ENCODE results near the gene SYT1. TPM values are rescaled to one million over a fixed set of nuclear protein-coding genes. Genes with fewer than 3 reads are reported as not detected.

The SYT1 gene
- total and polyA plus RNA-seq, 4 donors: 0.53 to 0.84 (median 0.64) TPM

DNA sequence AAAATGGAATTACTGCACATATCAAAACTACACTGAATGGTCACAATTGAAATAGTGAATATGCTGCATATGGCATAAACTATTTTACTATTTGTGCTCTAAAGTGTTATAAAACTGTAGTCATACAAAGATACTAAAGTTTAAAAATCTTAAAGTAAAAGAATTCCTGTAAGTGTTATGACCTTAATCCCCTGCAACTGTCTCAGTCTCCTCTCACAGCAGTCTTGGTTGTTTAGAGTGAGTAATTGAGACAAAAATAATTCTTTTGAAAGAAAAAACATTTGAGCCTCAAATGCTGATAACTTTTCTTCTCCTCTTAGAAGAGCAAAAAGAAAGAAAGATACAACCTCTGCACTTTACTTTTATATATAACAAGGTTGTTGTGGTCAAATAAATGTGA lies 99.9 kb downstream of the SYT1 start:
- Histone ChIP-seq H3K27me3 (ENCODE audit: control insufficient read depth in 4 of 4, insufficient read depth in 4 of 4, low read length in 3 of 4) (no peaks in the 10 kb centered on the region), H3K9ac (ENCODE audit: low read depth in 1 of 2, low read length in 2 of 2) (no peak overlapping the region), H3K9me3 (ENCODE audit: control insufficient read depth in 4 of 4, low read length in 3 of 4) (no peaks in the 10 kb centered on the region), H3K4me3 (ENCODE audit: low read depth in 1 of 3, low read length in 3 of 3) (no peak overlapping the region), H3K36me3 (ENCODE audit: control insufficient read depth in 4 of 4, insufficient read depth in 3 of 4, low read depth in 1 of 4, low read length in 3 of 4) (no peaks in the 10 kb centered on the region), H3K4me1 (ENCODE audit: control insufficient read depth in 4 of 4, insufficient read depth in 4 of 4, low read length in 3 of 4) (no peaks in the 10 kb centered on the region), H3K27ac (ENCODE audit: low read depth in 1 of 2, low read length in 2 of 2) (no peak overlapping the region)
- no peak for TF ChIP-seq FOXA2 (IDR thresholded peaks at IDR 0.05)
- no peak for TF ChIP-seq NR2F2 (IDR thresholded peaks at IDR 0.05)
- TF ChIP-seq REST (IDR thresholded peaks at IDR 0.05): no peak
- no peak for TF ChIP-seq CTCF (IDR thresholded peaks at IDR 0.05; ENCODE audit: low read depth, low read length, missing input control)
- no peak for TF ChIP-seq HNF4G (IDR thresholded peaks at IDR 0.05)
- TF ChIP-seq, protein P1, sequence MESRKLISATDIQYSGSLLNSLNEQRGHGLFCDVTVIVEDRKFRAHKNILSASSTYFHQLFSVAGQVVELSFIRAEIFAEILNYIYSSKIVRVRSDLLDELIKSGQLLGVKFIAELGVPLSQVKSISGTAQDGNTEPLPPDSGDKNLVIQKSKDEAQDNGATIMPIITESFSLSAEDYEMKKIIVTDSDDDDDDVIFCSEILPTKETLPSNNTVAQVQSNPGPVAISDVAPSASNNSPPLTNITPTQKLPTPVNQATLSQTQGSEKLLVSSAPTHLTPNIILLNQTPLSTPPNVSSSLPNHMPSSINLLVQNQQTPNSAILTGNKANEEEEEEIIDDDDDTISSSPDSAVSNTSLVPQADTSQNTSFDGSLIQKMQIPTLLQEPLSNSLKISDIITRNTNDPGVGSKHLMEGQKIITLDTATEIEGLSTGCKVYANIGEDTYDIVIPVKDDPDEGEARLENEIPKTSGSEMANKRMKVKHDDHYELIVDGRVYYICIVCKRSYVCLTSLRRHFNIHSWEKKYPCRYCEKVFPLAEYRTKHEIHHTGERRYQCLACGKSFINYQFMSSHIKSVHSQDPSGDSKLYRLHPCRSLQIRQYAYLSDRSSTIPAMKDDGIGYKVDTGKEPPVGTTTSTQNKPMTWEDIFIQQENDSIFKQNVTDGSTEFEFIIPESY (IDR thresholded peaks at IDR 0.05): no peak
- no peak for TF ChIP-seq FOXA1 (IDR thresholded peaks at IDR 0.05)
- TF ChIP-seq TAF1 (conservative IDR thresholded peaks at IDR 0.05): no peak
- DNase-seq (ENCODE audit: low spot score): no peak

DNA sequence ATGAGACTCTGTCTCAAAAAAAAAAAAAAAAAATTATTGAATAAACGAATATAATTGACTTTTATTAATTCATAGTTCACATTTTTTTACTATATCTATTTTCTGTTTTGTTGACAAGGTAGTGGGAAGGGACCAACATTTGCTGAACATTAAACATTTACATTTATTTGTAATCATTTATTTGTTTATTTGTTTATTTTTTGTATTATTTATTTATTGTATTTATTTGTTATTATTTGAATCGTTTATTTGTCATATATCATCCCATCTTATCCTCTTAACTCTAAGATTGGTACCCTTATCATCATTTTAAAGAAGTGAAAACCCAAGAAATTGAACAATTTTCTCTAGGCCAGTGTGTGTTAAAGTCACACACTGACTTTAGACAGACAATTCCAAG lies 101.5 kb downstream of the SYT1 start:
- Histone ChIP-seq H3K4me1 (ENCODE audit: control insufficient read depth in 4 of 4, insufficient read depth in 4 of 4, low read length in 3 of 4) (no peaks in the 10 kb centered on the region), H3K27ac (ENCODE audit: low read depth in 1 of 2, low read length in 2 of 2) (no peak overlapping the region), H3K9ac (ENCODE audit: low read depth in 1 of 2, low read length in 2 of 2) (no peak overlapping the region), H3K27me3 (ENCODE audit: control insufficient read depth in 4 of 4, insufficient read depth in 4 of 4, low read length in 3 of 4) (no peaks in the 10 kb centered on the region), H3K36me3 (ENCODE audit: control insufficient read depth in 4 of 4, insufficient read depth in 3 of 4, low read depth in 1 of 4, low read length in 3 of 4) (no peaks in the 10 kb centered on the region), H3K9me3 (ENCODE audit: control insufficient read depth in 4 of 4, low read length in 3 of 4) (no peaks in the 10 kb centered on the region), H3K4me3 (ENCODE audit: low read depth in 1 of 3, low read length in 3 of 3) (no peak overlapping the region)
- WGBS: 58% methylated on average over 2 of the region's 2 CpGs
- no peak for DNase-seq (ENCODE audit: low spot score)
- no peak for TF ChIP-seq HNF4A (conservative IDR thresholded peaks at IDR 0.05)
- TF ChIP-seq RAD21 (IDR thresholded peaks at IDR 0.05): no peak
- TF ChIP-seq FOXA1 (IDR thresholded peaks at IDR 0.05): no peak
- no peak for TF ChIP-seq RXRA (IDR thresholded peaks at IDR 0.05)
- TF ChIP-seq SP1 (IDR thresholded peaks at IDR 0.05): no peak
- TF ChIP-seq, protein P2, sequence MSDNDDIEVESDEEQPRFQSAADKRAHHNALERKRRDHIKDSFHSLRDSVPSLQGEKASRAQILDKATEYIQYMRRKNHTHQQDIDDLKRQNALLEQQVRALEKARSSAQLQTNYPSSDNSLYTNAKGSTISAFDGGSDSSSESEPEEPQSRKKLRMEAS (IDR thresholded peaks at IDR 0.05): no peak
- no peak for TF ChIP-seq GABPA (IDR thresholded peaks at IDR 0.05 in 1 of 2, conservative IDR thresholded peaks at IDR 0.05 in 1 of 2)
- no peak for TF ChIP-seq REST (IDR thresholded peaks at IDR 0.05)
- no peak for TF ChIP-seq JUND (IDR thresholded peaks at IDR 0.05)

Measured in liver (tissue), 9 donors.